Prostate gland (tissue), 2 donors: ENCODE measurements around the gene AGAP9.
"Not testable (repeated sequence)": the region's sequence is repeated elsewhere in the genome, so short reads cannot be mapped to it uniquely, and the experiment has no call there.

ENCODE experiments used
- POLR2AphosphoS5 ChIP-seq: sonication (generic); formaldehyde crosslinking; IDR thresholded peaks from one replicate; pipeline ENCODE4 v1.6.1; 2017; ENCODE audit warnings: antibody characterized with exemption
- TF ChIP-seq, protein P1 (sequence below), 4 experiments: fragments of 200-600 bp in 2 of 4; fragments of 450-650 bp in 2 of 4; sonication (generic) in 2 of 4; IDR thresholded peaks; 1 replicate in 3 of 4; 2 replicates in 1 of 4; pipeline ENCODE4 v1.5.1; 2016 to 2019; ENCODE audit warnings: antibody characterized with exemption in 4 of 4, mild to moderate bottlenecking in 2 of 4, moderate library complexity in 2 of 4

GRCh38 chr10:47558109-47558508 lies 34.7 kb upstream of the AGAP9 start:
- TF ChIP-seq, protein P1, sequence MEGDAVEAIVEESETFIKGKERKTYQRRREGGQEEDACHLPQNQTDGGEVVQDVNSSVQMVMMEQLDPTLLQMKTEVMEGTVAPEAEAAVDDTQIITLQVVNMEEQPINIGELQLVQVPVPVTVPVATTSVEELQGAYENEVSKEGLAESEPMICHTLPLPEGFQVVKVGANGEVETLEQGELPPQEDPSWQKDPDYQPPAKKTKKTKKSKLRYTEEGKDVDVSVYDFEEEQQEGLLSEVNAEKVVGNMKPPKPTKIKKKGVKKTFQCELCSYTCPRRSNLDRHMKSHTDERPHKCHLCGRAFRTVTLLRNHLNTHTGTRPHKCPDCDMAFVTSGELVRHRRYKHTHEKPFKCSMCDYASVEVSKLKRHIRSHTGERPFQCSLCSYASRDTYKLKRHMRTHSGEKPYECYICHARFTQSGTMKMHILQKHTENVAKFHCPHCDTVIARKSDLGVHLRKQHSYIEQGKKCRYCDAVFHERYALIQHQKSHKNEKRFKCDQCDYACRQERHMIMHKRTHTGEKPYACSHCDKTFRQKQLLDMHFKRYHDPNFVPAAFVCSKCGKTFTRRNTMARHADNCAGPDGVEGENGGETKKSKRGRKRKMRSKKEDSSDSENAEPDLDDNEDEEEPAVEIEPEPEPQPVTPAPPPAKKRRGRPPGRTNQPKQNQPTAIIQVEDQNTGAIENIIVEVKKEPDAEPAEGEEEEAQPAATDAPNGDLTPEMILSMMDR (IDR thresholded peaks at IDR 0.05), result not testable (repeated sequence)
- TF ChIP-seq POLR2AphosphoS5, result not testable (repeated sequence)
